ENCODE results near the gene KRTAP10-1. TPM values are rescaled to one million over a fixed set of nuclear protein-coding genes. Genes with fewer than 3 reads are reported as not detected.
"Not testable (repeated sequence)": the region's sequence is repeated elsewhere in the genome, so short reads cannot be mapped to it uniquely, and the experiment has no call there.

The KRTAP10-1 gene
- total RNA-seq, 1 donor = not detected

- Histone ChIP-seq H3K9me3 (ENCODE audit: low read depth, low read length) (peaks cover 5% of the 10 kb centered on the region), H3K27me3 (ENCODE audit: insufficient read depth, low read length) (no peaks in the 10 kb centered on the region), H3K4me3 (ENCODE audit: low read length) (no peak within 1 kb of the TSS), H3K4me1 (ENCODE audit: insufficient read depth, low read length) (no peaks in the 10 kb centered on the region)
Observed at GRCh38 chr21:44558695-44559094, 18.7 kb upstream of the KRTAP10-1 start, which contains the start of gene KRTAP10-3. Gene KRTAP10-3 (minus strand): TSS chr21:44558795. CDS start chr21:44558715, 80 bp downstream.

- H3K27me3 ChIP-seq (ENCODE audit: insufficient read depth, low read length); H3K4me3 ChIP-seq (ENCODE audit: low read length); H3K9me3 ChIP-seq (ENCODE audit: low read depth, low read length); H3K4me1 ChIP-seq (ENCODE audit: insufficient read depth, low read length): not testable (repeated sequence)
Observed at GRCh38 chr21:44558329-44558675, 18.3 kb upstream of the KRTAP10-1 start.

GRCh38 chr21:44557491-44558328 lies 17.7 kb upstream of the KRTAP10-1 start:
- no peak overlapping the region for H3K4me3 ChIP-seq (ENCODE audit: low read length)
- peaks cover 4% of the 10 kb centered on the region for H3K9me3 ChIP-seq (ENCODE audit: low read depth, low read length)
- no peaks in the 10 kb centered on the region for H3K4me1 ChIP-seq (ENCODE audit: insufficient read depth, low read length)
- H3K27me3 ChIP-seq (ENCODE audit: insufficient read depth, low read length) = no peaks in the 10 kb centered on the region

GRCh38 chr21:44556879-44557278 lies 16.9 kb upstream of the KRTAP10-1 start:
- Histone ChIP-seq H3K9me3 (ENCODE audit: low read depth, low read length) (no peaks in the 10 kb centered on the region), H3K4me1 (ENCODE audit: insufficient read depth, low read length) (no peaks in the 10 kb centered on the region), H3K27me3 (ENCODE audit: insufficient read depth, low read length) (no peaks in the 10 kb centered on the region)

GRCh38 chr21:44555200-44555875 lies 15.3 kb upstream of the KRTAP10-1 start:
- H3K4me3 ChIP-seq (ENCODE audit: low read length) = no peak overlapping the region
- no peaks in the 10 kb centered on the region for H3K27me3 ChIP-seq (ENCODE audit: insufficient read depth, low read length)
- H3K9me3 ChIP-seq (ENCODE audit: low read depth, low read length) = no peaks in the 10 kb centered on the region
- no peaks in the 10 kb centered on the region for H3K4me1 ChIP-seq (ENCODE audit: insufficient read depth, low read length)

More at GRCh38 chr21:44556879-44557278, 16.9 kb upstream of the KRTAP10-1 start:
- H3K4me3 ChIP-seq (ENCODE audit: low read length) = no peak overlapping the region

DNA sequence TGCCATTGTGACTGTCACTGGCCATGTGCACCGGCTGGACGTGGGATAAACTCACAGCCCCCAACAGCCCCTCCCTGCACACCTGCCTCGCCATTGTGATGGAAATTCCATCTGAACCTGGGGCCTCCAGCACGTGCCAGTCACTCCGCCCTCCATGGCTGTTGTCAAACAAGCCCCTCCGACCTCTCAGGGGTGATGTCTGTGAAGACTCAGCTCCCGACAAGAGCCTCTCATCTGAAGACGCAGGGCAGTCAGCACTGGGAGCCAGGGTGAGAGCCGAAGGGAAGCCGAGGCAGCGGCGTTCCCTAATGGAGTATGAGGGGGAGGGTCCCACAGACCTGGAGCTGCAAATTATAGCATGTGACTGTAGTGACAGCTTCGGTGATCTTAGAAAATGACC lies 12.7 kb upstream of the KRTAP10-1 start:
- H3K4me1 ChIP-seq (ENCODE audit: insufficient read depth, low read length) = peaks cover 3% of the 10 kb centered on the region
- no peaks in the 10 kb centered on the region for H3K9me3 ChIP-seq (ENCODE audit: low read depth, low read length)
- no peak overlapping the region for H3K4me3 ChIP-seq (ENCODE audit: low read length)
- H3K27me3 ChIP-seq (ENCODE audit: insufficient read depth, low read length) = no peaks in the 10 kb centered on the region

DNA sequence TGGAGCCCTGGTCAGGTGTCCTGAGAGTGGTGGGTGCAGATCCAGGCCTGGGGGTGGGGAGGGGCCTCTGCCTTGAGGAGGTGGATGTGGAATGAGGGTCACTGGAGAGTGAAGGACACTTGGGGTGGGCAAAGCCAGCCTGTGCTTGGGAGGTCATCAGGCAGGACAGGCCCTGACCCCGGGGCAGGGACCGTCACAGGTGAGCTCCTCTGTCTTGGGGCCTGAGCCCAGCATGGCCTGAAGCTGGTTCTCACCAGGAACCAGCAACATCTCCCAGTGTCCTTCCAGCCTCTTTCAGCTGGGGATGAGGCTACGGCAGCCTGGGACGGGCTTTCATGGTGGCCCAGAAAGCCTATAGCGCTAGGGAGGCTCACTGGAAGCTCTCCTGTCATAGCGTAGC lies 12.1 kb upstream of the KRTAP10-1 start:
- H3K9me3 ChIP-seq (ENCODE audit: low read depth, low read length) = peaks cover 2% of the 10 kb centered on the region
- H3K4me1 ChIP-seq (ENCODE audit: insufficient read depth, low read length) = peaks cover 9% of the 10 kb centered on the region
- H3K4me3 ChIP-seq (ENCODE audit: low read length) = no peak overlapping the region
- peaks cover 2% of the 10 kb centered on the region for H3K27me3 ChIP-seq (ENCODE audit: insufficient read depth, low read length)

- no peak within 1 kb of the TSS for H3K4me3 ChIP-seq (ENCODE audit: low read length)
- peaks cover 9% of the 10 kb centered on the region for H3K4me1 ChIP-seq (ENCODE audit: insufficient read depth, low read length)
- peaks cover 2% of the 10 kb centered on the region for H3K27me3 ChIP-seq (ENCODE audit: insufficient read depth, low read length)
- H3K9me3 ChIP-seq (ENCODE audit: low read depth, low read length) = peaks cover 8% of the 10 kb centered on the region
Observed at GRCh38 chr21:44551340-44551961, 11.5 kb upstream of the KRTAP10-1 start, which contains the start of gene KRTAP10-2. Gene KRTAP10-2 (minus strand): TSS chr21:44551505. CDS start chr21:44551458, 47 bp downstream.

GRCh38 chr21:44550807-44551206 lies 10.8 kb upstream of the KRTAP10-1 start:
- Histone ChIP-seq H3K4me1 (ENCODE audit: insufficient read depth, low read length) (peaks cover 9% of the 10 kb centered on the region), H3K4me3 (ENCODE audit: low read length) (no peak overlapping the region), H3K27me3 (ENCODE audit: insufficient read depth, low read length) (peaks cover 2% of the 10 kb centered on the region), H3K9me3 (ENCODE audit: low read depth, low read length) (peaks cover 8% of the 10 kb centered on the region)

- H3K4me3 ChIP-seq (ENCODE audit: low read length); H3K27me3 ChIP-seq (ENCODE audit: insufficient read depth, low read length); H3K4me1 ChIP-seq (ENCODE audit: insufficient read depth, low read length); H3K9me3 ChIP-seq (ENCODE audit: low read depth, low read length): not testable (repeated sequence)
Observed at GRCh38 chr21:44550285-44550684, 10.3 kb upstream of the KRTAP10-1 start.

GRCh38 chr21:44549525-44550211 lies 9.7 kb upstream of the KRTAP10-1 start:
- H3K9me3 ChIP-seq (ENCODE audit: low read depth, low read length) = peaks cover 8% of the 10 kb centered on the region
- no peak overlapping the region for H3K4me3 ChIP-seq (ENCODE audit: low read length)
- peaks cover 9% of the 10 kb centered on the region for H3K4me1 ChIP-seq (ENCODE audit: insufficient read depth, low read length)
- H3K27me3 ChIP-seq (ENCODE audit: insufficient read depth, low read length) = peaks cover 2% of the 10 kb centered on the region

DNA sequence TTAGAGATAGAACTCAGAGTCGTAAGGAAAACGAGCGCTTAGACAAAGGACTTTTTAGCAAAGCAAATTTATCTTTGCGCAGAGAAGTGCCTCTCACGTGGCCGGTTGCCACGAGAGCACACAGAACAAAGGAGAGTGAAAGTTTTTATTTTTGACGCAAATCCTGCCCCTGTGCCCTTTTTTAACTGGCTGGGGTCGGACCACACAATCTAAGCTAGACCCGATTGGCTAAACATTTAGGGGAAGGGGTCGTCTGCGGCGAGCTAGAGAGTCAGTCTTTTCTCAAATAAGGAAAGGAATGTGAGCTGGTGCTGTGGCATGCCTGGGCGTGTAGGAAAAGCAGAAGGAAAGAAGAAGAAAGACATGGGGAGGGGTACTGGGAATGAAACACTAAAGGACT lies 8.9 kb upstream of the KRTAP10-1 start:
- peaks cover 8% of the 10 kb centered on the region for H3K9me3 ChIP-seq (ENCODE audit: low read depth, low read length)
- peaks cover 9% of the 10 kb centered on the region for H3K4me1 ChIP-seq (ENCODE audit: insufficient read depth, low read length)
- no peak overlapping the region for H3K4me3 ChIP-seq (ENCODE audit: low read length)
- peaks cover 2% of the 10 kb centered on the region for H3K27me3 ChIP-seq (ENCODE audit: insufficient read depth, low read length)

GRCh38 chr21:44548381-44548780 lies 8.4 kb upstream of the KRTAP10-1 start:
- H3K4me3 ChIP-seq (ENCODE audit: low read length) = no peak overlapping the region
- peaks cover 13% of the 10 kb centered on the region for H3K9me3 ChIP-seq (ENCODE audit: low read depth, low read length)
- H3K4me1 ChIP-seq (ENCODE audit: insufficient read depth, low read length) = peaks cover 9% of the 10 kb centered on the region
- peaks cover 2% of the 10 kb centered on the region for H3K27me3 ChIP-seq (ENCODE audit: insufficient read depth, low read length)

DNA sequence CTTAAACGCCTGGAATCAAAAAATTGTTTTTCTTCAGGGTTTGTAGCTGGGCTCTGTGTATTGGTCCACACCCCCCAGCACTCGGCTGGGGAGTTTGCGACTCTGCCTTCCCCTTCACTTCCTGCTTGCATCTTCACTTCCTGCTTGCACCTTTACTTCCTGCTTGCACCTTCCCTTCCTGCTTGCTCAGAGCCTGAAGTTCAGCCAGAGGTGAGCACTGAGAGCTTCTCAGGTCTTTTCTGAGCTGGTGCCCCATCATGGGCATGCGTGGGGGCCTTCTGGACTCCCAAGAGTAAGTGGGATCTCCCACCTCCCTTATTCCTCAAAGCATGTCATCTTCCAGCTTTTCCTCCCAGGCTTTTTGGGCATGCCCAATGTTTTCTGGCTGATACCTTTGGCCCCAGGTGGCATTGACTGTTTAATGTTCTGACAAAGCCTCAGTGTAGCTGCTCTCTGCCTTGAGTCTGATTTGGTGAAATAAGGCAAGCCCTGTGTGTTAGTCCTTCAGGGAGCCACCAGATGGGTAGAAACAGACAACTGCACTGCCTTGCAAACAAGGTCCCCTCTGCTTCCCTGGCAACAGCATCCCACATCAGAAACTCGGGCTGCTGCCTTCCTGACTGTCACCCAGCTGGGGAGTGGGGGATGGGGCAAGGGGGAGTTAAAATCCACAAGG lies 7.8 kb upstream of the KRTAP10-1 start:
- Histone ChIP-seq H3K27me3 (ENCODE audit: insufficient read depth, low read length) (peaks cover 2% of the 10 kb centered on the region), H3K4me3 (ENCODE audit: low read length) (no peak overlapping the region), H3K9me3 (ENCODE audit: low read depth, low read length) (peaks cover 19% of the 10 kb centered on the region), H3K4me1 (ENCODE audit: insufficient read depth, low read length) (peaks cover 9% of the 10 kb centered on the region)
